SJSA1 (cell line): Measurements from ENCODE around the gene POT1. TPM values are rescaled to one million over a fixed set of nuclear protein-coding genes. Genes with fewer than 3 reads are reported as not detected.
A peak's percentile ranks its signal among the peaks of the same experiment; 100 is the strongest.

Source experiments
- DNase-seq, 2 experiments: peaks; one replicate each; pipeline ENCODE4 v3.0.0-alpha.2; 2015 to 2020; ENCODE audit warnings: low spot score in 2 of 2, low read depth in 1 of 2
- H3K27ac ChIP-seq: fragments of 250-450 bp; sonication (Bioruptor Pico); 2 replicates; pipeline ENCODE4 v1.5.1; 2020; ENCODE audit warnings: mild to moderate bottlenecking, moderate library complexity
- H3K27me3 ChIP-seq: fragments of 250-450 bp; sonication (Bioruptor Pico); replicated peaks from 2 replicates; pipeline ENCODE4 v1.5.1; 2020; ENCODE audit warnings: mild to moderate bottlenecking, moderate library complexity
- H3K36me3 ChIP-seq: fragments of 250-450 bp; sonication (Bioruptor Pico); 2 replicates; pipeline ENCODE4 v1.5.1; 2020; ENCODE audit warnings: mild to moderate bottlenecking
- H3K4me1 ChIP-seq: fragments of 250-450 bp; sonication (Bioruptor Pico); replicated peaks from 2 replicates; pipeline ENCODE4 v1.6.1; 2021; ENCODE audit warnings: mild to moderate bottlenecking
- H3K4me3 ChIP-seq: fragments of 250-450 bp; sonication (Bioruptor Pico); 2 replicates; pipeline ENCODE4 v1.5.1; 2020; ENCODE audit warnings: mild to moderate bottlenecking
- H3K9me3 ChIP-seq: fragments of 250-450 bp; sonication (Bioruptor Pico); replicated peaks from 2 replicates; pipeline ENCODE4 v1.5.1; 2020; ENCODE audit warnings: mild to moderate bottlenecking
- total RNA-seq: library from RNA; depleted of rRNA; stranded (reverse); fragments of >200 nt; shearing (Covaris generic); gene quantifications from 2 replicates; pipeline ENCODE4 v1.2.3, GENCODE V29; 2014

The POT1 gene
- total RNA-seq, 1 experiment from 2014 or later: 25.8 TPM

- peaks cover 7% of the 10 kb centered on the region for H3K36me3 ChIP-seq
- no peak for DNase-seq
- no peak overlapping the region for H3K4me3 ChIP-seq
- H3K9me3 ChIP-seq: no peaks in the 10 kb centered on the region
- no peaks in the 10 kb centered on the region for H3K27me3 ChIP-seq
- no peaks in the 10 kb centered on the region for H3K4me1 ChIP-seq
- H3K27ac ChIP-seq: no peak overlapping the region
Observed at GRCh38 chr7:124893140-124893827, 36.3 kb downstream of the POT1 start.

GRCh38 chr7:124887247-124887646 is 42.4 kb downstream of the POT1 start:
- Histone ChIP-seq H3K9me3 (no peaks in the 10 kb centered on the region), H3K27me3 (no peaks in the 10 kb centered on the region), H3K27ac (no peak overlapping the region), H3K4me1 (no peaks in the 10 kb centered on the region), H3K36me3 (peaks cover 7% of the 10 kb centered on the region), H3K4me3 (no peak overlapping the region)
- no peak for DNase-seq

DNA sequence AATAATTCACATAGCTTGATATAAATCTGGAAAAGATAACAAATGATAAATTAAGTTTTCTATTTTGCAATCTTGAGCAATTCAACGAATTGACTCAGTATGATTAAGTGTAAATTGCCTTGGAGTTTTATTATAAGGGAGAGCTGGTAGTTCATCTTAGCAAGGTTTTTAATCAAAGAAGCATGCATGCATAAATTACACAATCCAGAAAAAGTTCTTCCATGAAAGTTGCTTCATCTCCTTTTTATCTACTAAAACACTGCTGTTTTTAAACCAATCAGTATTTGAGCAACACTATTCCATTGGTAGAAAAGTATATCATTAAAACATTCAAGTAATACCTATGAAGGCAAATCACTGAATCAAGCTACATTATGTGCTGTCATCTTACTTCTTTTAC is 47.6 kb downstream of the POT1 start:
- no peaks in the 10 kb centered on the region for H3K36me3 ChIP-seq
- no peak overlapping the region for H3K27ac ChIP-seq
- H3K9me3 ChIP-seq: no peaks in the 10 kb centered on the region
- DNase-seq: no peak
- no peak overlapping the region for H3K4me3 ChIP-seq
- no peaks in the 10 kb centered on the region for H3K4me1 ChIP-seq
- H3K27me3 ChIP-seq: no peaks in the 10 kb centered on the region

DNA sequence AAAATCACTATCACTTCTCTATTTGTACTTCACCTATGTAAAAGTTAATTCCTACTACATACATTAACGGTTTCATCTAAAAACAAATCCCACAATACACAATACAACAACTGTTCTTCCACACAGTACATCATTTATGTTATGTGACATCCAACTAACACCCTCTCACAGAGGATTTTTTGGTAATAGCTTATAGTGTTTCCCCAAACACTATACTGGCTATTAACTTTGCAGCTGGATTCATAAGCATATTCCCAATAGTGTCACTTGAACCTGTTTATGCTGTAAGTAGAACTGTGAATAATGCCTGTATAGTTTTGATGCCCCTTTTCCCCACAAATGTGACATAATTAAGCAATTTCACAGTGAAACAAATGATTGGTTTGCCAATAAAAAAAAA is 49.9 kb downstream of the POT1 start:
- H3K9me3 ChIP-seq: no peaks in the 10 kb centered on the region
- H3K27me3 ChIP-seq: no peaks in the 10 kb centered on the region
- H3K36me3 ChIP-seq: no peaks in the 10 kb centered on the region
- no peaks in the 10 kb centered on the region for H3K4me1 ChIP-seq
- DNase-seq: no peak
- no peak overlapping the region for H3K27ac ChIP-seq
- H3K4me3 ChIP-seq: no peak overlapping the region

DNA sequence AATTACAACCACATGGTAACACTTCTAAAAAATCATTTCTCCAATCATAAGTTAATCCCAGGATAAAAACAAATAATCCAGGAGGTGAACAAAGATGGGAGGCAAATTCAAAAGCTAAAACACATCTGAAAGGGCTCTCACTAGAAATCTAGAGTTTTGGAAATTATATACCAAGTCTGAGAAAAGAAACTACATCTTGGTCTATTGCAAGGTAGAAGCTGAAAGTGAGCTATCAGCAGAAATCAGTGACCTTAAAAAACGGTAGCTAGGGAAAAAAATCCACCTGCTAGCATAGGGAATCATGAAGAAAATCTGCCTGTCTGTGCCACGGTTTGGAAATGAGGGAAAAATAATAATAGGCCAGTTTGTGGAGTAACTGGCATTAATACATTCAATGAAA is 50.5 kb downstream of the POT1 start:
- H3K4me1 ChIP-seq: no peaks in the 10 kb centered on the region

DNA sequence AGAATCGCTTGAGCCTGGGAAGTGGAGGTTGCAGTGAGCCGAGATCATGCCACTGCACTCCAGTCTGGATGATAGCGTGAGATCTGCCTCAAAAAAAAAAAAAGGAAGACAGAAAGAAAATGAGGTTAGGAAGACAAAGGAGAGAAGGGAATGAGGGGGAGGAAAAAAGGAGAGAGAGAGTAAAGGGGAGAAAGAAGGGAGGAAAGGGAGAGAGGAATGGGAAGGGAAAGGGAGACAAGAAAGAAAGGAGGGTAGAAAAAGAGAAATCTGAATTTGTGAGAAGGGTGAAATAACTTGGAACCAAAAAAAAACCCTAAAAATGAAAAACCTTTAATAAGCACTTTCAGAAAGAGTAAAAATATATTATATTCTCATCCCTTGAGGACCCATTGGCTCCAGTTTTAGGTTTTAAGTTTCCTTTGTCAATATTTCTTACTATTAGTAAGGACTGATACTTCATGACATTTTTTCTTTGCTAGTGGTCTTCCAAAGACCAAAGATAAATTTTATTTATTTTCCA is 54.9 kb downstream of the POT1 start:
- Histone ChIP-seq H3K4me1 (no peaks in the 10 kb centered on the region), H3K9me3 (no peaks in the 10 kb centered on the region), H3K36me3 (no peaks in the 10 kb centered on the region), H3K27ac (no peak overlapping the region), H3K27me3 (no peaks in the 10 kb centered on the region), H3K4me3 (no peak overlapping the region)
- no peak for DNase-seq

More for the DNA sequence above, 50.5 kb downstream of the POT1 start:
- no peaks in the 10 kb centered on the region for H3K36me3 ChIP-seq
- no peak overlapping the region for H3K4me3 ChIP-seq
- no peak overlapping the region for H3K27ac ChIP-seq
- DNase-seq: no peak
- no peaks in the 10 kb centered on the region for H3K27me3 ChIP-seq
- no peaks in the 10 kb centered on the region for H3K9me3 ChIP-seq

GRCh38 chr7:124857672-124858235 is 71.9 kb downstream of the POT1 start:
- no peaks in the 10 kb centered on the region for H3K27me3 ChIP-seq
- H3K4me1 ChIP-seq: no peaks in the 10 kb centered on the region
- no peaks in the 10 kb centered on the region for H3K9me3 ChIP-seq
- H3K27ac ChIP-seq: no peak overlapping the region
- no peak for DNase-seq
- H3K36me3 ChIP-seq: peaks cover 3% of the 10 kb centered on the region; the same call in 1 of the 2 replicates
- H3K4me3 ChIP-seq: no peak overlapping the region

DNA sequence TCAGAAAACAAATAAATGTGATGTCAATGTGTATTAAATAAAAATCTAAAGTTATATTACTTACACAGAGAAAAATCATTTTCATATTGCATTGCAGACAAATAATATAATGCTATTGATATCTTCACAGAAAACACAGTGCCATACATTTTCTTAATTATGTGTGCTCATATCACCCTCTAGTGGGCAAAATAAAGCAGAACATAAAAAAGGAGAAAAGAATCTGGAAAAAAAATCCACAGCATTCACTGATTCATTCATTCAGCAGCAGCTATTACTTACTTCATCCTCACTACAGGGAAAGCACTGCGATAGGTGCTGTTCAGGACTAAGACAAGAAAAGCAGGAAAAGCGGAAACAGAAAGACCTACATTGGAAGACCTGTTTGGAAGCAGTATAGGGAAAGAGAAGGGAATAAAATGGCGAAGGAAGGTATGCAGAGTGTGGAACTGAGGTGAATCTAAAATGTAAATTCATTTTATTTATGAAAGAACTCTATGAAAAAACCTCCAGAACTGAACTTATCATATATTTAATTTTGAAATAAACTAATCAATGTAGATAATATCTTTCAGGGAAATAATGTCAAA is 73.2 kb downstream of the POT1 start:
- DNase-seq: peak in 1 of 2 experiments; percentile 11
- peaks cover 7% of the 10 kb centered on the region for H3K36me3 ChIP-seq
- no peaks in the 10 kb centered on the region for H3K9me3 ChIP-seq
- H3K4me1 ChIP-seq: no peaks in the 10 kb centered on the region
- H3K4me3 ChIP-seq: no peak overlapping the region
- no peak overlapping the region for H3K27ac ChIP-seq
- no peaks in the 10 kb centered on the region for H3K27me3 ChIP-seq

DNA sequence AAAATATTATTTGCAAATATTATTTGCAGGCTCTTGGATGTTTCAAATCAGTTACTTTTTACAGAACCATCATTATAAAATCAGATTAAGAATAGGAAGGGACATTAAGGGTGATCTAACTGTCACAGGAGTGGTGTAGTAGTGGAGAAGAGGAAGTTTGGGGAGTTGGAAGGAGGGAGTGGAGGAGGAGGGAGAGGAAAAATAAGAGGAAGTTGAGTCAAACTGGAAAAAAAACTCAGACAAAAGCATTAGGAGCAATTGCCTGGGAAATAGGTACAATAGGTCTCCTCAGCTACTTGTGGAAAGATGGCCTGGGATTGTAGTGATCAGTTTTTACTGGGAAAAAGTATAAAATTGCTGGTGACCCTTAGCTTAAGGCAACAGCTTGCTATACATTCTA is 86.3 kb downstream of the POT1 start:
- DNase-seq: no peak
- no peaks in the 10 kb centered on the region for H3K4me1 ChIP-seq
- H3K4me3 ChIP-seq: no peak overlapping the region
- H3K27ac ChIP-seq: no peak overlapping the region
- H3K9me3 ChIP-seq: no peaks in the 10 kb centered on the region
- no peaks in the 10 kb centered on the region for H3K27me3 ChIP-seq
- peaks cover 6% of the 10 kb centered on the region for H3K36me3 ChIP-seq

DNA sequence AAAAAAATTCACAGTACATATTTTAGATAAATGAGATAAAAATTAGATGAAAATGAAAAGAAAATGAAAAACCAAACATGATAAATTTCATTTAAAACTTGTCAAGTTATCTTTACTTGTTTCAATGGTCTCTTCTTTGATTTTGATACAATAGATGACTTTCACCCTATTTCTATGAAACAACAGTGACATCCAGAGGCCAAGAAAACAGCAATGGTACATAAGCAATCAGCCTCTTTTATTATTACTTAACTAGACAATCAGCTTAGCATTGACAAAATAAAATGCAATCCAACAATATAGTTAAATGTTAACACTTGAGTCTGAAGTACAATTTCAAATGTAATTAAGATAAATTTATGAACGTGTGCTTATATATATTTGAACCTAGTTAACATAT is 89.2 kb downstream of the POT1 start:
- Histone ChIP-seq H3K27me3 (no peaks in the 10 kb centered on the region), H3K4me3 (no peak overlapping the region), H3K4me1 (no peaks in the 10 kb centered on the region), H3K36me3 (peaks cover 7% of the 10 kb centered on the region), H3K27ac (no peak overlapping the region), H3K9me3 (no peaks in the 10 kb centered on the region)
- DNase-seq: no peak

DNA sequence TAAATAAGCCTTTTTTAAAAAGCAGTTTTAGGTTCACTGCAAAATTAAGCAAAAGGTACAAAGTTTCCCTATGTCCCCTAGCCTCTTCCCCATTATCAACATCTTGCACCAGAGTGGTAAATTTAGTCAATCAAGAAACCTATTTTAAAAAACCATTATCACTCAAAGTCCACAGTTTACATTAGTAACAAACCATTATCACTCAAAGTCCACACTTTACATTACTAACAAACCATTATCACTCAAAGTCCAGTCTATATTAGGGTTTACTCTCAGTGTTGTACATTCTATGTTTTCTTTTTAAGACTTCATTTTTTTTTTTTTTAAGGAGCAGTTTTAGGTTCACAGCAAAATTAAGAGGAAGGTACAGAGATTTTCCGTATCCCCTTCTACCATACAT is 89.9 kb downstream of the POT1 start:
- Histone ChIP-seq H3K36me3 (peaks cover 8% of the 10 kb centered on the region), H3K27ac (no peak overlapping the region), H3K9me3 (no peaks in the 10 kb centered on the region), H3K27me3 (no peaks in the 10 kb centered on the region), H3K4me3 (no peak overlapping the region), H3K4me1 (no peaks in the 10 kb centered on the region)
- DNase-seq: no peak

DNA sequence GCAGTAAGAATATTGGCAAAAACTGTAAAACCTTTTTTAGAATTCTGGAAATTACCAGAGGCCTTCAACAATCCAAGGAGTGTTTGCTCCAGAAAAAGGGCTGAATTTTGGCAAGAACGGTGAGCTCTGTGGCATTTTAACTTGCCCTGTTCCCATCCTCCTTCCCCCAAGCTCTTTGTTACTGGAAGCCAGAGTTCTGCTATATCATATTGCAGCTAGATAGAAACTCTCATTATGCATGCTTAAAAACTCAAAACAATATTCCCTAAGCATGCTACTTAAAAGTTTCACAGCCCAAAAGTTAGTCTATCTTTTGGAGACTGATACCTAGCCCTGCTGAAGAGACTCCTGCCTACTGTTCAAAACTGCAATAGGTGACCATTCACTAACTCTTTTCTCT is 93.5 kb downstream of the POT1 start:
- H3K36me3 ChIP-seq: peaks cover 11% of the 10 kb centered on the region
- H3K4me1 ChIP-seq: no peaks in the 10 kb centered on the region
- no peak for DNase-seq
- no peaks in the 10 kb centered on the region for H3K9me3 ChIP-seq
- H3K27me3 ChIP-seq: no peaks in the 10 kb centered on the region
- no peak overlapping the region for H3K27ac ChIP-seq
- H3K4me3 ChIP-seq: no peak overlapping the region

DNA sequence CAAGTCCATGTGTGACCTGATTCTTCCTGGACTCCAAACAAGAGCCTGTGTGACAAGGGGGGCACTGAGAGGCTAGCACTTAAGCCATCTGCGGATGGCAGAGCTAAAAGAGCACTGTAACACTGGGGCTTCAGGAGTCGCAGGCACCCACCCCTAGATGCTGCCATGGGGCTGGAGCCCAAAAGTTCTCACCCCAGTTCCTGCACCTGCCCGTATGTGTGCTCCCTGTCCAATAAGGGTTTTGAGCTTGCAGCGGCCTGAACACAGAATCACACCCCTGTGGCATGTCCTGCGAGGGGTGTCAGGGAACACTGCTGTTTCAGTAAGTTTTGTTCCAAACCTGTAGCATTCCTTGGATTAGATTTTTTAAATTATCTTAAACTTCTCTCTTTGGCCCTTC is 110.8 kb downstream of the POT1 start:
- DNase-seq: no peak
- Histone ChIP-seq H3K4me3 (no peak overlapping the region), H3K4me1 (no peaks in the 10 kb centered on the region), H3K36me3 (peaks cover 2% of the 10 kb centered on the region; the same call in 1 of the 2 replicates), H3K9me3 (no peaks in the 10 kb centered on the region), H3K27ac (no peak overlapping the region), H3K27me3 (no peaks in the 10 kb centered on the region)

DNA sequence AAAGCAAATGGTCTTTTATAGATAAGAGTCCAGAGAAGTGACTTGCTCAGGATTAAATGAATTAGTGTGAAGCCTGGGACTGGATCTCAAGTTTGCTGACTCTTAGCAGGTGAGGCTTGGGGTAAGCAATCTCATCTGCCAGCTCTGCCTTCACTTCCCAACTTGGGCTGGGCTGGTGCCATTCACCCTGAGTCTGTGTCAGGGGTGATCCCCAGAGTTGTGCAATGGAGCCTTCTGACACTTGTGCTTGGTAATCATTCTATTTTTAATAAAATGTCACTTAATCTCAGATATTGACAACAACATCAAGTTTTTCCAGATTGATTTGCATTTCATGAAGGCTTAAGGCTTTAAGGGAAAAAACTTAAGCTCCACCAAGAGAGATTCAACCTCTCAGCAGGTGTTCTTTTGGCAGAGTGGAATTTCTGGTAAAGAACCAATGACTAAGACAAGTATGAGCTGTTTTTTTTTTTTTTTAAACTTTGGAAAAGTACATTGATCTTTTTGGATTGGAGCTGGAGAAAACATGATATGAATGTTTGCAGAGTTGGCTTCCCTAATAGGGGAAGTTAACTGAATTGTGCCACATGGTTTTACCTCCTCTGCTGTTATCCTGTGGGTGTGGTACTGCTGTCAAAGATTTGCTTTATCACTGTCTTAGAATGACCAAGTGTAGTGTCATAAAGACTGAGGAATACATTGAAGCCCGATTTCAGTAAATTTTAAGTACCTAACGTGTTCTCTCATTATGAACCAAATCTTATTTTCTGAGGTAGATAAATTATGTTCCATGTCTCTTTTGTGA is 115.4 kb downstream of the POT1 start:
- no peak for DNase-seq
- no peak overlapping the region for H3K27ac ChIP-seq
- no peaks in the 10 kb centered on the region for H3K9me3 ChIP-seq
- no peak overlapping the region for H3K4me3 ChIP-seq
- H3K4me1 ChIP-seq: no peaks in the 10 kb centered on the region
- no peaks in the 10 kb centered on the region for H3K27me3 ChIP-seq
- no peaks in the 10 kb centered on the region for H3K36me3 ChIP-seq
